ENCODE measurements around the gene C2orf42. TPM values are rescaled to one million over a fixed set of nuclear protein-coding genes. Genes with fewer than 3 reads are reported as not detected.
"Not testable (repeated sequence)": the region's sequence is repeated elsewhere in the genome, so short reads cannot be mapped to it uniquely, and the experiment has no call there.

C2orf42 gene
- total RNA-seq, 1 experiment from 2014 or later = 17.4 TPM

DNA sequence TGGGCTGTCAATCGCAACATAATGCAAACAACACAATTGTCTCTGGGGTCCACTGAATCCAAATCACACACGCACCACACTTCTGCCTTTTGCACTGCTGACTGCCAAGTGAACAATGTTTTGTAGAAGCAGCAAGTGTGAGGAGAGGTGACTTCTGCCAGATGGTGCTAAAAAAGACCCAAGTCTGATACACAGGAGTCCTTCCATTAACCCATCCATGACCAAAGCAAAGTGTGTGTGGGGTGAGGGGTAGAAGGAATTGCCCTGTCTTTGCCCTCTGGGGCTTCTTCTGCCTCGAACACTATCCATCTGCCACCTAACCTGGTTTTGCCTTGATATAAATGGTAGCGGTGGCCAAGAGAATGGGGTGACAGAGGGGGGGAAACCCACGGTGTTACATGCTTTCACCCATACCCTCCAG, 50.0 kb downstream of the C2orf42 start:
- no peaks in the 10 kb centered on the region for H3K9me3 ChIP-seq (ENCODE audit: control insufficient read depth in 1 of 2, insufficient read depth in 1 of 2, low read depth in 1 of 2, low read length in 2 of 2)
- H4K20me1 ChIP-seq (ENCODE audit: insufficient read depth) = no peaks in the 10 kb centered on the region
- no peak overlapping the region for H2AFZ ChIP-seq (ENCODE audit: low read depth, low read length, poor library complexity, severe bottlenecking)
- no TSS peak for BruUV-seq (replicated peaks)
- H3K4me2 ChIP-seq (ENCODE audit: low read length) = peak overlapping the region; percentile 80
- intact Hi-C loops (cut with micrococcal nuclease) = loop anchor here (2.0 kb wide), 1 partner anchor 32 kb away; no protein-coding TSS in a partner anchor
- ChIA-PET RAD21 (ENCODE audit: low non-redundant PET in 1 of 2, low total read pairs in 2 of 2, uncharacterized antibody in 2 of 2, unreplicated experiment in 2 of 2) (no interaction called here), CTCF (interaction anchor here (1.6 to 3.3 kb wide), 3 partner anchors 8 to 416 kb away, joined by 3 to 24 read pairs (median 7); partner anchors contain the start of gene MXD1), POLR2A (interaction anchor here (0.8 to 6.1 kb wide), 7 partner anchors 8 to 226 kb away, joined by 3 to 54 read pairs (median 5); partner anchors contain the start of genes C2orf42, MXD1 and PCBP1)
- H3K9me2 ChIP-seq (ENCODE audit: insufficient read depth) = no peaks in the 10 kb centered on the region
- peak overlapping the region; percentile 99 for H3K27ac ChIP-seq (ENCODE audit: low read depth, low read length)
- no peak for ATAC-seq
- H3K9ac ChIP-seq (ENCODE audit: low read length) = peak overlapping the region; percentile 94
- no peaks in the 10 kb centered on the region for H3K36me3 ChIP-seq (ENCODE audit: control insufficient read depth in 1 of 2, insufficient read depth in 2 of 2, low read length in 2 of 2)
- peaks cover 51 to 70% of the 10 kb centered on the region in 2 experiments for H3K4me1 ChIP-seq (ENCODE audit: control insufficient read depth in 1 of 2, insufficient read depth in 2 of 2, low read length in 2 of 2)
- H3K27me3 ChIP-seq (ENCODE audit: insufficient read depth, low read length) = no peaks in the 10 kb centered on the region
- H3K4me3 ChIP-seq (replicated peaks in 1 of 2; ENCODE audit: low read depth in 1 of 2, low read length in 2 of 2) = peak overlapping the region; percentile 63; a peak in 3 of 4 replicates
- no peaks in the 10 kb centered on the region for H3K79me2 ChIP-seq (ENCODE audit: insufficient read depth, low read length)
- no peak for DNase-seq (ENCODE audit: low read depth, low spot score)
- TF ChIP-seq ELF1 (IDR thresholded peaks at IDR 0.05; ENCODE audit: borderline replicate concordance, low read depth) (no peak), SP1 (IDR thresholded peaks at IDR 0.05; ENCODE audit: low read depth) (no peak), YY1 (IDR thresholded peaks at IDR 0.05; ENCODE audit: extremely low read depth, insufficient replicate concordance, low read depth, low read length) (no peak)

DNA sequence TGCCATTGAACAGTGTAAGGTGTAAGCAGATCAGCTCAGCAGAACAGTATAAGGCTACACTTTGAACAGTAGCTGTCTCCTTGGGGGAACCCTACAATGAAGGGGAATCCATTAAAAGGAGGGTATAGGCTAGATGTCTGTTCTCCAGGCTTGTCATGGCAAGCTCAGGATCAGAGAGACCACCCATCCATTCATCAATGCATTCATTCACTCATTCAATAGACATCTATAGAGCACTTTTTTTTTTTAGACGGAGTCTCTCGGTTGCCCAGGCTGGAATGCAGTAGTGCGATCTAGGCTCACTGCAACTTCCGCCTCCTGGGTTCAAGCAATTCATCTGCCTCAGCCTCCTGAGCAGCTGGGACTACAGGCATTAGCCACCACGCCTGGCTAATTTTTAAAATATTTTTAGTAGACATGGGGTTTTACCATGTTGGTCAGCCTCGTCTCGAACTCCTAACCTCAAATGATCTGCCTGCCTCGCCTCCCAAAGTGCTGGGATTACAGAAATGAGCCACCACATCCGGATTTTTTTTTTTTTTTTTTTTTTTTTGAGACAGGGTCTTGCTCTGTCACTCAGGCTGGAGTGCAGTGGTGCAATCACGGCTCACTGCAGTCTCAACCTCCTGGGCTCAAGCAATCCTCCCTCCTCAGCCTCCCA, 56.4 kb downstream of the C2orf42 start:
- ATAC-seq; H4K20me1 ChIP-seq (ENCODE audit: insufficient read depth); H2AFZ ChIP-seq (ENCODE audit: low read depth, low read length, poor library complexity, severe bottlenecking); H3K9ac ChIP-seq (ENCODE audit: low read length); H3K27me3 ChIP-seq (ENCODE audit: insufficient read depth, low read length); H3K36me3 ChIP-seq (ENCODE audit: control insufficient read depth in 1 of 2, insufficient read depth in 2 of 2, low read length in 2 of 2); H3K9me3 ChIP-seq (ENCODE audit: control insufficient read depth in 1 of 2, insufficient read depth in 1 of 2, low read depth in 1 of 2, low read length in 2 of 2); H3K79me2 ChIP-seq (ENCODE audit: insufficient read depth, low read length); H3K4me3 ChIP-seq (replicated peaks in 1 of 2; ENCODE audit: low read depth in 1 of 2, low read length in 2 of 2); BruUV-seq (replicated peaks); DNase-seq (ENCODE audit: low read depth, low spot score); H3K9me2 ChIP-seq (ENCODE audit: insufficient read depth); H3K4me2 ChIP-seq (ENCODE audit: low read length); intact Hi-C loops (cut with micrococcal nuclease): not testable (repeated sequence)
- ChIA-PET CTCF (interaction anchor here (0.6 kb wide), 1 partner anchor 27 kb away, joined by 3 read pairs; no protein-coding TSS in a partner anchor), RAD21 (ENCODE audit: low non-redundant PET in 1 of 2, low total read pairs in 2 of 2, uncharacterized antibody in 2 of 2, unreplicated experiment in 2 of 2) (interaction anchor here in 1 of 2 experiments (0.7 kb wide), 1 partner anchor 195 kb away, joined by 3 read pairs; no protein-coding TSS in a partner anchor), POLR2A (interaction anchor here (1.5 to 3.3 kb wide), 4 partner anchors 10 to 49 kb away, joined by 3 to 15 read pairs (median 10); no protein-coding TSS in a partner anchor)
- peaks cover 66 to 71% of the 10 kb centered on the region in 2 experiments for H3K4me1 ChIP-seq (ENCODE audit: control insufficient read depth in 1 of 2, insufficient read depth in 2 of 2, low read length in 2 of 2)
- 0 out of 2 replicates have a peak overlapping the region, but pooled peaks have one; percentile 92 for H3K27ac ChIP-seq (ENCODE audit: low read depth, low read length)
